OCI-LY3 (cell line): ENCODE measurements around the gene KDM1B.

Source experiments
- CTCF ChIP-seq: fragments of 200-600, 300-600 bp; sonication (generic); IDR thresholded peaks from 2 replicates; pipeline ENCODE4 v1.5.1; 2014; ENCODE audit warnings: antibody characterized with exemption, low read length, low read depth
- EZH2phosphoT487 ChIP-seq: fragments of 200-600 bp; shearing (Covaris generic); IDR thresholded peaks from 2 replicates; pipeline ENCODE4 v1.6.1; 2018; ENCODE audit warnings: antibody characterized with exemption, mixed run types, low read depth

- TF ChIP-seq CTCF, result no peak
- TF ChIP-seq EZH2phosphoT487, result no peak
Observed at GRCh38 chr6:18132346-18132745, 22.9 kb upstream of the KDM1B start.
